Frontal cortex (tissue), 4 donors: ENCODE results near the gene TSHZ3. TPM values are rescaled to one million over a fixed set of nuclear protein-coding genes. Genes with fewer than 3 reads are reported as not detected.

Experiments used
- DNase-seq, 2 donors: peaks; one replicate each; pipeline ENCODE4 v3.0.0; 2012; ENCODE audit warnings: low spot score in 2 of 2
- FAIRE-seq: peaks from 2 replicates; lab custom pipeline; 2012; peaks lifted over from hg19 to GRCh38; lab: Jason Lieb, UNC
- total RNA-seq: library from RNA; depleted of rRNA; stranded (reverse); fragments of >200 nt; gene quantifications from one replicate; pipeline ENCODE4 v1.2.3, GENCODE V29; 2014
- donor health status: control.
- donor health status: control.
- donor health status: control.

The TSHZ3 gene
- total RNA-seq, 1 donor from 2014 or later, result 22.8 TPM

- FAIRE-seq, result no peak
Observed at GRCh38 chr19:31254611-31255010, 94.6 kb downstream of the TSHZ3 start.

GRCh38 chr19:31254180-31254551, 95.1 kb downstream of the TSHZ3 start:
- DNase-seq (no peak), FAIRE-seq (no peak)

More at GRCh38 chr19:31254611-31255010, 94.6 kb downstream of the TSHZ3 start:
- DNase-seq, result no peak

- no peak for DNase-seq
- no peak for FAIRE-seq
Observed at GRCh38 chr19:31253526-31254179, 95.6 kb downstream of the TSHZ3 start.

DNA sequence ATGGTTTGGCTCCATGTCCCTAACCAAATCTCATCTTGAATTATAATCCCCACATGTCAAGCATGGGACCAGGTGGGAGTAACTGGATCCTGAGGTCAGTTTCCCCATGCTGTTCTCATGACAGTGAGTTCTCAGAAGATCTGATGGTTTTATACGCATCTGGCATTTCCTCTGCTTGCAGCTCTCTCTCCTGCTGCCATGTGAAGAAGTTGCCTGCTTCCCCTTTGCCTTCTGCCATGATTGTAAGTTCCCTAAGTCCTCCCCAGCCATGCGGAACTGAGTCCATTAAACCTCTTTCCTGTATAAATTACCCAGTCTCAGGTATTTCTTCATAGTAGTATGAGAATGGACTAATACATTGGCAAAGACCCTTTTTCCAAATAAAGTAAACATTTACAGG, 96.8 kb downstream of the TSHZ3 start:
- DNase-seq, result no peak
- no peak for FAIRE-seq

DNA sequence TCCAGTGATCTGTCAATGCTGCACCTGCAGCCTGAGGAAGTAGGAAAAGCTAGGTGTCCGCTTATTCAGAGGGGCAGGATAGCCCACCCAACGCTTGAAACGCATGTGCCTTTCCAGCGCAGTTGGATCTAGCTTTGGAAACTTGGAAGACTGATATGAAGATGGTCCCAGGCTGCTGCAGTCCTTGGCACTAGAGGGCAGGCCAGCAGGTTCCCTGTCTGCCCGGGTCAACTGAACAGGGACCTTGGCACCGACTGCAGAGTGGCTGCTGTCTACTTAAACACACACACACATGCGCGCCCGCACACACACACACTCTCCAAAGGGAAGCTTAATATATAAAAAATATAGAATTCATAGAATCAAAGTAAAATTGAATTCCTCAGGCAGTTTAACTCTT, 100.0 kb downstream of the TSHZ3 start:
- FAIRE-seq (no peak), DNase-seq (no peak)

DNA sequence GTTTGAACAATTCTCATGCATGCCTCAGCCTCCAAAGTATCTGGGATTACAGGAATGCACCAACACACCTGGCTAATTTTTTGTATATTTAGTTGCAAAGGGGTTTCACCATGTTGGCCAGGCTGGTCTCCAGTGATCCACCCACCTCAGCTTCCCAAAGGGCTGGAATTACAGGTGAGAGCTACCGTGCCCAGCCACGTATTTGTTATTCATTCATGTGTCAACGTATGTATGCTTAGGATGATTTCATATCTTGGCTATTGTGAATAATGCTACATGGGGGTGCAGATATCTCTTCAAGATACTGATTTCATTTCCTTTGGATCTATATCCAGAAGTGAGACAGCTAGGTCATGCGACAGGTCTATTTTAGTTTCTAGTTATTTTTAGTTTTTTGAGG, 113.4 kb downstream of the TSHZ3 start:
- FAIRE-seq, result no peak
- no peak for DNase-seq

DNA sequence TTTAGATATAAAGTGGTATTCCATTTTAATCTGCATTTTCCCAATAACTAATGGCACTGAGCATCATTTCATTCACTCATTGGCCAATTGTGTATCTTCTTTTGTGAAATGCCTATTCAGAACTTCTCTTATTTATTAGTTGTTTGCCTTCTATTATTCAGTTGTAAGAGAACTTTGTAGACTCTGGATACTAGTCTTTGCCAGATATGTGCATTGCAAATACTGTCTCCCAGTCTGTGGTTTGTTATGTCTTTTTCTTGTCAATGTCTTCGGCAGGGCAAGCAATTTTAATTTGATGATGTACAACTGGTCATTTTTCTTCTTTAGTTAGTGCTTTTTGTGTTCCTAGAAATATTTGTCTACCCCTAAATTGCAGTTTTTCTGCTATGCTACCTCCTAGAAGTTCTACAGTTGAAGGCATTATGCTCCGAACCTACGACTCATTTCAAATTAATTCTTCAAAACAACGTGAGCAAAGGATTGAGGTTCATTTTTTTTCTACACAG, 115.9 kb downstream of the TSHZ3 start:
- DNase-seq, result no peak
- no peak for FAIRE-seq

DNA sequence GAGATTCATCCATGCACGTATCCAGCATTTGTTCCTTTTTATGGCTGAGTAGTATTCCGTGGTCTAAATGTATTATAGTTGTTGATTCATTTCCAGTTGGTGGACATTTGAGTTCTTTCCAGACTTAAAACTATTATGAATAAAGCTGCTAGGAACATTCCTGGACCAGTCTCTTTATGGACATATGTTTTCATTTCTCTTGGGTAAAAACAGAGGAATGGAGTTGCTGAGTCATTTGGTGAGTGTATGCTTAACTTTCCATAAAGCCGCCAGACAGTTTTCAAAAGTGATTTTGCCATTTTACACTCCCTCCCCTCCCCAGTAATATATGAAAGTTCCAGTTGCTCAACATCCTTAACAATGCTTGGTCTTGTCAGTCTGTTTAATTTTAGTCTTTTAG, 116.4 kb downstream of the TSHZ3 start:
- FAIRE-seq (no peak), DNase-seq (no peak)

- DNase-seq (no peak), FAIRE-seq (no peak)
Observed at GRCh38 chr19:31232180-31232579, 117.1 kb downstream of the TSHZ3 start.

- DNase-seq (no peak), FAIRE-seq (no peak)
Observed at GRCh38 chr19:31231237-31231636, 118.0 kb downstream of the TSHZ3 start.

GRCh38 chr19:31226151-31226935, 122.9 kb downstream of the TSHZ3 start:
- FAIRE-seq, result no peak
- no peak for DNase-seq
